Measurements from ENCODE around the gene SLC16A10.

DNA sequence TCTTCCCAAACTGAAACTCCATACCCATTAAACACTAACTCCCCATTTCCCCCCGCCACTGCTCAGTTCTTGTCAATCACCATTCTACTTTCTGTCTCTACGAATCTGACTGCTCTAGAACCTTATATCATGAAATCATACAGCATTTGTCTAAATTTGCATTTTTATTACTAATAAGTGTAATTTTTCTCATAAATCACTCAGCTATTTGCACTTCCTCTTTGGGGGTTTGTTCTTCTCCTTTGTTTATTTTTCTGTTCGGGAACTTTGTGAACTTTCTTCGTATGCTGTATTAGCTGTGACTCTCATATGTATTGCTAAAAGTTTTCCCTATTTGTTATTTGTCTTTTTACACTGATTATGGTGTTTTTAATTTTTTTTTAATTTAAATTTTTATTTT is 152.2 kb downstream of the SLC16A10 start:
- TF ChIP-seq CTCF (conservative IDR thresholded peaks at IDR 0.05; ENCODE audit: low read depth, low read length) (no peak), EZH2 (IDR thresholded peaks at IDR 0.05; ENCODE audit: low read length, unreplicated experiment) (no peak), EZH2phosphoT487 (IDR thresholded peaks at IDR 0.05; ENCODE audit: borderline replicate concordance, low read length) (no peak)

All from PC-3 (cell line).